Tongue (tissue), 2 donors: Measurements from ENCODE around the gene SPTBN4. TPM values are rescaled to one million over a fixed set of nuclear protein-coding genes. Genes with fewer than 3 reads are reported as not detected.
"Not testable (repeated sequence)": the region's sequence is repeated elsewhere in the genome, so short reads cannot be mapped to it uniquely, and the experiment has no call there.

Experiments
- DNase-seq: peaks from one replicate; pipeline ENCODE4 v3.0.0-alpha.2; 2015
- total RNA-seq: library from RNA; depleted of rRNA; stranded (reverse); fragments of >200 nt; gene quantifications from one replicate; pipeline ENCODE4 v1.2.3, GENCODE V29; 2014

Gene SPTBN4
- total RNA-seq, 1 donor from 2014 or later = 0.92 TPM

DNA sequence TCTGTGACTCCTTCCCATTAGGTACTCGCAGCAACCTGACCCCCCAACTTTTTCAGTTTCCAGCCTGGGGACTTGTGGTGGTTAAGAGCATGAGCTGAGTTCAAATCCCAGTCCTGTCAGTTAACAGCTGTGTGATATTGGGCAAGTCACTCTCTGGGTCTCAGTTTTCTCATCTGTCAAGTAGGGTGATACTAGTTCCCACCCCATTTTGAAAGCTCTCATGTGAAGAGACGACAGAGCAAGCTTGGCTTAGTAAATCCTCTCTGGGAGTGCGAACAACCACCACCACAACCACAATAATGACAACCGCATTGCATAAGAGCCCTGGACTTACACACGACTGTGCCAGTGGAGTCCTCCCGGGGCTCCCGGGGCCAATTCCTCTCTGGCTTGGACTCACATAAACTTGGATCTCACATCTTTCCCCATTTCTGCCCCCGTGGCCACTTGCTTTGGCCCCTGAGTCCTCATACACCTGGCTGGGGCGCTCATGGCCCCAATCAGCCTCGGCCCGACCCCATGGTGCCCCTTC lies 1.7 kb upstream of the SPTBN4 start:
- no peak for DNase-seq

DNA sequence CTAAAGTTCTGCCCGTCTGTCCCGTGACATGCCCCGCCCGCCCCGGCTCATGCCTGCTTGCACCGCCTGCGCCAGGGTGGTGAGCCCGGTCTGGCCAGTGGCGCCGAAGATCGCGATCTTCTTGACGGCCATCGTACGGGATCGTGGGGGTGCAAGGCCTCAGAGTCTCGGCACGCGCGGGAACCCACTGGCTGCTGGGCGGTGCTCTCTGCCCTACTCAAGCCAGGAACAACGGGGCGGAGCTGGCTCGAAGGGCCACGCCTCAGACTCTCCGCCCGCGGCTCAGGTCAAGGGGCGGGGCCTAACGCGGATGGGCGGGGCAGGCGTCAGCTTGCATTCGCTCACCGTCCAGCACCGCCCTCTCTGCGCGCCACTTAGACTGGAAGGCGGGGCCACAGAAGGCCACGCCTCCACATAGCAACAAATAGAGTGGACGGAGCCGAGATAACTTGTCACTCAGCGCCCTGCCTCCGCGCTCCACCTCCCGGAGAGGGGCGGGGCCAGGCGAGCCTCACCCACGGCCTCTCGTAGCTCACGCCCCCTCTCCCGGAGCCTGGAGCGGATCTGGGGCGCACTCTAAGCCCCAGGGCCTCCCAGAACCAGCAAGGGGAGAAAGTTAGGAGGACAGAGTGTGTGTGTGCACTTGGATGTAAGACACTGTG lies 1.1 kb upstream of the SPTBN4 start, which contains the start of gene BLVRB:
Gene BLVRB (minus strand): TSS at position 189 of the 662 bp plus-strand sequence. CDS start 57 bp downstream, at position 132.
- peak; percentile 100 for DNase-seq

DNA sequence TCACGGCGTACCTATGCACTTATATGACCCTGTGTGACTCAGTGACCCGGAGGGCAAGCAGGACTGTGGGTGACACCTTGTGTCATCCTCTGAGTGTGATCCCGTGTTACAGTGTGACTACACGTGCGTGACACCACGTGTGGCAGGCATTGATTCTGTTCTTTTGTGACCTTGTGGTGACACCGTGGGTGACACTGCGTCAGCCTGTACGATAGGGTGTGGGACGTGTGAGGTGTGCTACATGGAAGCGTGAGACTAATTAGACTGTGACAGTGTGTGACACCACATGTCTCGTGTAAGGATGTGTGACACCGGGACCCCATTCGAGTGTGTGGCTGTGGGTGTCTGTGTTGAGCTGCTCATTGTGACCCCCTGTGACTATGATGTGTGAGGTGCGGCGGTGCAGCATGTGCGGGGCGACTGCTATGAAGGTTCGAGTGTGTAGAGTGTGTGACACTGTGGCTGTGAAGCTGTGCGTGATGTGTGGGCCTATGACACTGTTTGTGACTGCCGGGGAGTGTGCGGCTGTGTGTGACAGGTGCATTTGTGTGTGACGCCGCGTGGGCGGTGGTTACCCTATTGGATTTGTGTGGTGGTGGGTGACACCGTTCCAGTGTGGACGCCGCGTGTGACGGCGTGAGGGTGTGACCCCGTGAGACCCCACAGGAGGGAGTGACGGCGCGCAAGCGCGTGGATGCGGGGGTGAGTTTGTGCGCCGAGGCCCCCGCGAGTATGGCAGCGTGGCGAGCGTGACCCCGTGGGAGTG lies 399 bp upstream of the SPTBN4 start:
- DNase-seq = no peak

DNA sequence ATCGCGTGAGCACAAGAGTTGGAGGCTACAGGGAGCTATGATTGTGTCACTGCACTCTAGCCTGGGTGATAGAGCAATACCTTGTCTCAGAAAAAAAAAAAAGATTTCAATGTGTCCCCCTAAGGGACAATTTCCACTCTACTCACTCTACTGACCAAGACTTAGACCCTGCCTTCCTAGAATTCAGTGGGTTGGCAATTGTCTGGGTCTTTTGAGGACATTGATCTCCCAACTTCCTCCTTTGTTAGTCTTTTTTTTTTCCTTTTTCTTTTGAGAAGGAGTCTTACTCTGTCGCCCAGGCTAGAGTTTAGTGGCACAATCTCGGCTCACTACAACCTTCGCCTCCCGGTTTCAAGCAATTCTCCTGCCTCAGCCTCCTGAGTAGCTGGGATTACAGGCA lies 2.2 kb downstream of the SPTBN4 start:
- no peak for DNase-seq

DNA sequence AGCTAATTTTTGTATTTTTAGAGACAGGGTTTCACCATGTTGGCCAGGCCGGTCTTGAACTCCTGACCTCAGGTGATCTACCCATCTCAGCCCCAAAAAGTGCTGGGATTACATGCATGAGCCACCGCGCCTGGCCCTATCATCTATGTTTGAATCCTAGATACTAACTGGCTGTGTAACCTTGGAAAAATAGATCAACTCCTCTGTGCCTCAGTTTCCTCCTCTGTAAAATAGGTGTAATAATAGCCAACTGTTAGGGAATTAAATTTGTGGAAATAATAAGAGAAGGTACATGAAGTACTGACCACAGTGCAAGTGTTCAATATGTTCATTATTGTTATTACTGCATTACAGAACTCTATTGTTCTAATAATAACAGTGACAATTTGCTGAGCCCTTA lies 4.3 kb downstream of the SPTBN4 start:
- DNase-seq = no peak

DNA sequence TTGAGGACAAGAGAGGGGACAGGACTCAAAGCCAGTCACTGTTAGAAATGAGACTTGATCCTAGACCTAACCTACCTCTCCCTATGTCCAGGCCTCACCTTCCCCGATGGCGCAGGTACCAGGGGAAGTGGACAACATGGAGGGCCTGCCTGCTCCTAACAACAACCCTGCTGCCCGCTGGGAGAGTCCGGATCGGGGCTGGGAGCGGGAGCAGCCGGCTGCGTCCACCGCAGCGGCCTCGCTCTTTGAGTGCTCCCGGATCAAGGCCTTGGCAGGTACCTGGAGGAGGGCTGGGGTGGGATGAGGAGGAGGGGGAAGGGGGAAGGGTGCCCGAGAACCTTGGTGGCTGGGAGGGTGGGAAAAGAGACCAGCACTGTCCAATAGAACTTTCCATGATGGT lies 5.7 kb downstream of the SPTBN4 start:
- no peak for DNase-seq

DNA sequence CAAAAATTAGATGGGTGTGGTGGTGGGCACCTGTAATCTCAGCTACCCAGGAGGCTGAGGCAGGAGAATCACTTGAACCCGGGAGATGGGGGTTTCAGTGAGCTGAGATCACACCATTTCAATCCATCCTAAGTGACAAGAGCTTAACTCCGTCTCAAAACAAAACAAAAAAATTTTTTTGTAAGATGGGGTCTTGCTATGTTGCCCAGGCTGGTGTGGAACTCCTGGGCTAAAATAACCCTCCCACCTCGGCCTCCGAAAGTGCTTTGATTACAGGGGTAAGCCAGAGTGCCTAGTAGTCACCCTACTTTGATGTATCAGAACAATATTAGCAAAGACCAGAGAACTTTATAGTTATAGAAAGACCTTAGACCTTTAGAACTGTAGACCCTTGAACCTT lies 7.9 kb downstream of the SPTBN4 start:
- no peak for DNase-seq

DNA sequence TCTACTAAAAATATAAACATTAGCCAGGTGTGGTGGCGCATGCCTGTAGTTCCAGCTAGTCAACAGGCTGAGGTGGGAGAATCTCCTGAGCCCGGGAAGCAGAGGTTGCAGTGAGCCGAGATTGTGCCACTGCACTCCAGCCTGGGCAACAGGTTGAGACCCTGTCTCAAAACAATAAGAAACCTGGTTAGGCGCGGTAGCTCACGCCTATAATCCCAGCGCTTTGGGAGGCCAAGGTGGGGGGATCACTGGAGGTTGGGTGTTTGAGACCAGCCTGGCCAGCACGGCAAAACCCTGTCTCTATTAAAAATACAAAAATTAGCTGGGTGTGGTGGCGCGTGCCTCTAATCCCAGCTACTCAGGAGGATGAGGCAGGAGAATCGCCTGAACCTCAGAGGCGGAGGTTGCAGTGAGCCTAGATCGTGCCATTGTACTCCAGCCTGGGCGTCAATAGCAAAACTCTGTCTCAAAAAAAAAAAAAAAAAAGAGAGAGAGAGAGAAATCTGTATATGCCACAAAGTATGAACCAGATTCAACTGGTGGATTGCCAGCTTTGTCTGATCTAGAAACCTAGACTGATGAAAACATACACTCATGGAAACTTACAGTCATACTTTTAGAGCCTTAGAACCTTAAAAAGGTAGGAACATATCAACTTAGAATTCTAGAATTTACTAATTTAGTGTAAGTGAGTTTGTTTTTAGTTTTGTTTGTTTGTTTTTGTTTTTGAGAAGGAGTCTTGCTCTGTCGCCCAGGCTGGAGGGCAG lies 9.3 kb downstream of the SPTBN4 start:
- DNase-seq = not testable (repeated sequence)

DNA sequence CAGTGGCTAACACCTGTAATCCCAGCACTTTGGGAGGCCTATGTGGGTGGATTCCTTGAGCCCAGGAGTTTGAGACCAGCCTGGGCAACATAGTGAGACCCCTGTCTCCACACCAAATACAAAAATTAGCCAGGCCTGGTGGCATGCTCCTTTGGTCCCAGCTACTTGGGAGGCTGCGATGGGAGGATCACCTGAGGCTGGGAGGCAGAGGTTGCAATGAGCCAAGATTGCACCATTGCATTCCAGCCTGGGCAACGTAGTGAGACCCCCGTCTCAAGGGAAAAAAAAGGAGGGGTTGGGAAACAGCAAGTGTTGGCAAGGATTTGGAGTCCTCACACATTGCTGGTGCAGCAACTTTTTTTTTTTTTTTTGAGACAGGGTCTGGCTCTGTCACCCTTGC lies 19.2 kb downstream of the SPTBN4 start:
- no peak for DNase-seq

DNA sequence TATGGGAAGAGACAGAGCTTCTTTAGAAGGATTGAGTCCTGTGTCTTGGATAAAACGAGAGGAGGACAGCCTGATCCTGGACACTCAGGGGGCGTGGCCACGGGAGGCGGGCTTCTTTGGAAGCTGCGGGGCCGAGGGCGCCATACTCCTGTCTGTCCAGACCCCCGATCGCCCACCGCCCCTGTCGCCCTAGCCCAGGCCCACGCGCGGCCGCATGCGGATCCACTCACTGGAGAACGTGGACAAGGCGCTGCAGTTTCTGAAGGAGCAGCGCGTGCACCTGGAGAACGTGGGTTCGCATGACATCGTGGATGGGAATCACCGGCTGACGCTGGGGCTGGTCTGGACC lies 23.1 kb downstream of the SPTBN4 start:
- no peak for DNase-seq

DNA sequence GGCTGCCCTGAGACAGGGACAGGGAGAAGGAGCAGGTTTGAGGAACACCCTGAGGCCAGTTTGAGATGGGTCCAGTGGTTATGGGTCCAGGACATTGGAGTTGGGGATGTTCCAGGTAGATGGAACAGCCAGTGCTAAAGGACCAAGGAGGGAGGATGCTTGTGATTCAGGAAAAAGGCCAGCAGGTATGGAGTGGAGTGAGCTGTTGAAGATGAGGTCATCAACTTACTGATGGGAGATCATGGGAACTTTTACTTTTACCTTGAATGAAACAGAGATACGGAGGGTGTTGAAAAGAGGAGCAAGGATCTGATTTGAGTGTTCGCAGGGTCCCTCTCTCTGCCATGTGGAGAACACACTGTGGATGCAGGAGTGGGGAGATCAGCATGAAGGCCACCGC lies 25.5 kb downstream of the SPTBN4 start:
- no peak for DNase-seq

DNA sequence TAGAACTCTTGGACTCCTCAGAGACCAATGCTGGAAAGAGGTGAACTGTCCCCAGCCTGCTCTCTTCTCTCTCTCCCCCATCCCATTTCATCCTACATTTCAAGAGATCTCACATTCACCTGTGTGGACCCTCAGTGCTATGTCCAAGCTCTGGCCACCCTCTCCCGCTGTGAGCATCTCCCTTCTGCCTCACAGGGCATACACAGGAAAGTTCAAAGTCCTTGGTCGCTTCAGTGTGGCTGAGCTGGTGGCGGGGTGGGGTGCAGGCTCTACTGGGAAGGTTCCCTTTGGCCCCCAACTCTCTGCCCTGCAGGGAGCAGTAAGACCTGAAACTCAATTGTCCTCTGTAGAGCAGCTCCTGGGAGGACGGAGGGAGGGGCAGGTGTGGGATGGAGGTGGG lies 27.0 kb downstream of the SPTBN4 start:
- no peak for DNase-seq

DNA sequence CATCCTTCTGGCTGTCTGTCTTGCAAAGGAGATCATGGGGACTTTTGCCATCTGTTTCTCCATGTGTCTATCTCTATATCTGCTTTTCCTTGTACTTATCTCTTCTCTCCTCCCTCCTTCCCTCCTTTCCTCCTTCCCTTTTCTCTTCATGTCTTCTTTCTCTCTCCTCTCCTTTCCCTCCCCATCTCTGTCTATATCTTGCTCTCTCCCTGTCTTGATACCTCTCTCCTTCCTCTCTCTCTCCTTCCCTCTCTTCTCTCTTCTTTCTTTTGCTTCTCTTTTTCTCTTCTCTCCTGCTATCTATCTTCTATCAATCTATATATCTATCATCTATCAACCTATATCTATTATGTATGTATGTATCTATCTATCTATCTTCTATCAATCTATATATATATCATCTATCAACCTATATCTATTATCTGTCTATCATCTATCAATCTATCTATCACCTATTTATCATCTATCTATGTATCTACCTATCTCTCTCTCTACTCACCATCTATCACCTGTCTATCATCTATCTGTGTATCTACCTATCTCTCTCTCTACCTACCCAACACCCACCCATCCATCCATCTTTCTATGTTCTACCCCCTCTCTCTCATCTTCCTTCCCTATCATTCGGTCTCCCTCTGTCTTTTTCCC lies 27.5 kb downstream of the SPTBN4 start:
- no peak for DNase-seq

DNA sequence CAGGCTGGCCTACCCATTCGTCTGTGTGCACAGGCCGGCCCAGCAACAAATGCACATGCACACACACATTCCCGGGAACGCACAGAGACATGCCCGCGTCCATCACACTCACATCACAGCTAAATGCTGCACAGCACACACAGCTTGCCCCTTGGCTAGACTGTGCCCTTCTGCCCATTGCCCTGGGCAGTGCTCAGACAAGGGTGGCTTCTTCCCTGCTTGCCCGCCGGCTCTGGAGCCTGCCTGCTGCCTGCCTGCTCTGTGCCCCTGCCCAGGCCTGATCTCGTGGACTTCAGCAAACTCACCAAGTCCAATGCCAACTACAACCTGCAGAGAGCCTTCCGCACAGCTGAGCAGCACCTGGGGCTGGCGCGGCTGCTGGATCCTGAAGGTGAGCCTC lies 30.4 kb downstream of the SPTBN4 start:
- DNase-seq = no peak

DNA sequence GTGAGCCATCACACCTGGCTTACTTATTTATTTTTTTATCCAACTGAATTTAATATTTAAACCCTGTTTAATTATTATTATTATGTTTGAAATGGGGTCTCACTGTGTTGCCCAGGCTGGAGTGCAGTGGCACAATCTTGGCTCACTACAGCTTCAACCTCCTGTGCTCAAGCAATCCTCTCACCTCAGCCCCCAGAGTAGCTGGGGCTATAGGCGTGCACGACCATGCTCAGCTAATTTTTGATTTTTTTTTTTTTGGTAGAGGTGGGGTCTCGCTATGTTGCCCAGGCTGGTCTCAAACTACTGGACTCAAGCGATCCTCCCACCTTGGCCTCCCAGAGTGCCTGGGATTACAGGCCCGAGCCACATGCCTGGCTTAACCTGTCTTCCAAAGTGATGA lies 32.5 kb downstream of the SPTBN4 start:
- no peak for DNase-seq

DNA sequence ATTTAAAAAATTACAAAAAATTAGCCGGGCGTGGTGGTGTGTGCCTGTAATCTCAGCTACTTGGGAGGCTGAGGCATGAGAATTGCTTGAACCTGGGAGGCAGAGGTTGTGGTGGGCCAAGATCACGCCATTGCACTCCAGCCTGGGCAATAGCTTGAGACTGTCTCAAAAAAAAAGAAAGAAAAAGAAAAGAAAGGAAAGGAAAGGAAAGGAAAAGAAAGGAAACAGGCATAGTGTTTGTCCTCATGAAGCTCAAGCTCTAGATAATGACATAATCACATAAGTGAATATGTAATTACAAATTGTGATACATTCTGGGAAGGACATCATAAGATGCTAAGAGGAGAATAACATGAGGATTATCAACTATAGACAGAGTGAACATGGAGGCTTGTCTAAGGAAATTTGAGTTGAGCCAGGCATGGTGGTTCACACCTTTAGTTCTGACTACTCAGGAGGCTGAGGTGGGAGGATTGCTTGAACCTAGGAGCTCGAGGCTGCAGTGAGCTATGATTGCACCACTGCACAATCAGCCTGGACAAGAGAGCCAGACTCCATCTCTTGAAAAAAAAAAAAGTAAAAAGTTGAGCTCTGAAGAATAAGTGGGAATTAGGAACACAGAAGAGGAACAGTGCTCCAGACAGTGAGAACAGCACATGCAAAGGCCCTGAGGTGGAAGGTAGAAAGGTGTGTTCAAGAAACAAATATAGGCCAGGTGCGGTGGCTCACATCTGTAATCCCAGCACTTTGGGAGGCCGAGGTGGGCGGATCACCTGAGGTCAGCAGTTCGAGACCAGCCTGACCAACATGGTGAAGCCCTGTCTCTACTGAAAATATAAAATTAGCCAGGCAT lies 34.1 kb downstream of the SPTBN4 start:
- DNase-seq = not testable (repeated sequence)

DNA sequence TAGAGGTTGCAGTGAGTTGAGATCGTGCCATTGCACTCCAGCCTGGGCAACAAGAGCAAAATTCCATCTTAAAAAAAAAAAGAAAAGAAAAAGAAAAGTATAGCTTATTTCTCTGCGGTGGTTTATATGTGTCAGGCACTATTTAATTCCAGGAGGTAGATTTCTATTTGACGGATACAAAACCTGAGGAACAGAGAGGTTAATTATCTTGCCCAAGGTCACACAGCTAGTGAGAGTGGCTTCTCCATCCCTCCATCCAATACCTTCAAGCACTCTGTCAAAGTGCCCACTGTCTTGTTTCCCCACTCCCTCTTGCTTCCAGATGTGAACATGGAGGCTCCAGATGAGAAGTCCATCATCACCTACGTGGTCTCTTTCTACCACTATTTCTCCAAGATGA lies 34.8 kb downstream of the SPTBN4 start:
- no peak for DNase-seq

DNA sequence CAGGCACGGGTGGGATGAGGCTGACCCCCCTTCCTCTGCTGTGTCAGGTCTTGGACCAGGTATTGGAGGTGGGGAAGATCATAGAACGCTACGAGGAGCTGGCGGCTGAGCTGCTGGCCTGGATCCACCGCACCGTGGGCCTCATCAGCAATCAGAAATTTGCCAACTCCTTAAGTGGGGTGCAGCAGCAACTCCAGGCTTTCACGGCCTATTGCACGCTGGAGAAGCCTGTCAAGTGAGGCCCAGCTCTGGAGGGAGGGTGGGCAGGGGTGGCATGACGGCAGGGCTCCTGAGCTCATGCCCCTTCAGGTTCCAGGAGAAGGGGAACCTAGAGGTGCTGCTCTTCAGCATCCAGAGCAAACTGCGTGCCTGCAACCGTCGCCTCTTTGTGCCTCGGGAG lies 35.3 kb downstream of the SPTBN4 start:
- DNase-seq = no peak

DNA sequence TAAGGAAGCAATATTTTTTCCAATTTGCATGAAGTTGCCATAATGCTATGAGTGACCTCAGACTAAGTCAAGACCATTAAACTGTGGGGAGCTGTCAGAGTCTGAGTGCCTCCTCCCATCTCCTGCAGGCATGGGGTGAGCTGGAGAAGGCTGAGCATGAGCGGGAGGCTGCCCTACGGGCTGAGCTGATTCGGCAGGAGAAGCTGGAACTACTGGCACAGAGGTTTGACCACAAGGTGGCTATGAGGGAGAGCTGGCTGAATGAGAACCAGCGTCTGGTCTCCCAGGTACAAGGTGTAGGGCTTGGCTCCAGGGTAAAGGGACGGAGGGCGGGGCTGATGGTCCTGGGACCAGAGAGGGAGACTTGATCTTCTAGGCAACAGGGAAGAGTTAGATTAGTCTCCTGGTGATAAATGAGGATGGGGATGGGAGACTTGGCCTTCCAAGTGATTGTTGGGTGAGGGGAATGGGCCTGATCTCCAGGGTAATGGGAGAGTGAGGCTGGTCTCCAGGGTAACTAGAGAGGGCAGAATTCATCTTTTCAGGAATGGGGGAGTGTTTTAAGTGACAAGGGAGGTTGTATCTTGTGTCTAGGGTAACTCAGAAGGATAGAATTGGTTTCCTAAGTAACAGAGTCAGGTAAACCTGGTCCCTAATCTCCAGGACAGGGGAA lies 36.0 kb downstream of the SPTBN4 start:
- DNase-seq = no peak

DNA sequence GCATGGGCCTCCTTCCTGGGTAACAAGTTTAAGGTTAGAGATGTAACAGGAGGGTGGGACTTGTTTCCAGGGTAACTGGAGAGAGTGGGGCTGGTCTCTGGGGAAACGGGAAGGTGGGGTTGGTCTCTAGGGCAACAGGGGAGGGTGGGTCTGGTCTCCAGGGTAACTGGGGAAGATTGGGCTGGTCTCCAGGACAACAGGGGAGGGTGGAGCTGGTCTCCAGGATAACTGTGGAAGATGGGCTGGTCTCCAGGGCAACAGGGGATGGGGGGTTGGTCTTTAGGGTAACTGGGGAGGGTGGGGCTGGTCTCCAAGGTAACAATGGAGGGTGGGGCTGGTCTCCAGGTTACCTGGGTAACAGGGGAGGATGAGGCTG lies 36.5 kb downstream of the SPTBN4 start:
- peak; percentile 5 for DNase-seq

DNA sequence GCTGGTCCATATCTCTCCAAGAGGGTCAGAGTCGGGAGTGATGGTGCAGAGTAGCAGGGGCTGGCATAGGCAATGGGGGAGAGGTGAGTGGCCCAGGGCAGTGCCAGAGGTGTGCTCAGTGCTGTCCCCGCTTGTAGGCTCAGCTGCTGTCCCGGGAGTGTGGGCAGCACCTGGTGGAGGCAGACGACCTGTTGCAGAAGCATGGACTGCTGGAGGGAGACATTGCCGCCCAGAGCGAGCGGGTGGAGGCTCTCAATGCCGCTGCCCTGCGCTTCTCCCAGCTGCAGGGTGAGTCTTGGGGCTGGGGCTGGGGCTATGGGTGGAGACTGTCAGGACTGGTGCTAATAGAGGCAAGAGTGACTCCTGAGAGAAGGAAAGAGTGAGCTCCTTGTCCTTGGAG lies 39.3 kb downstream of the SPTBN4 start:
- DNase-seq = no peak
